MM.1S (cell line): ENCODE results near the gene CARNS1.

ENCODE experiments used
- CTCF ChIP-seq: fragments of 300-600 bp; sonication (generic); IDR thresholded peaks from 2 replicates; pipeline ENCODE4 v1.5.1; 2016; ENCODE audit warnings: antibody characterized with exemption, low read length, mixed read lengths
- EZH2 ChIP-seq: fragments of 300-600 bp; sonication (generic); optimal IDR thresholded peaks from 2 replicates; pipeline ENCODE3; 2017; ENCODE audit warnings: low read depth, mild to moderate bottlenecking, antibody characterized with exemption, low read length, mixed read lengths
- EZH2phosphoT487 ChIP-seq: fragments of 300-600 bp; sonication (generic); IDR thresholded peaks from 2 replicates; pipeline ENCODE4 v1.6.1; 2018; ENCODE audit warnings: antibody characterized with exemption, low read length

DNA sequence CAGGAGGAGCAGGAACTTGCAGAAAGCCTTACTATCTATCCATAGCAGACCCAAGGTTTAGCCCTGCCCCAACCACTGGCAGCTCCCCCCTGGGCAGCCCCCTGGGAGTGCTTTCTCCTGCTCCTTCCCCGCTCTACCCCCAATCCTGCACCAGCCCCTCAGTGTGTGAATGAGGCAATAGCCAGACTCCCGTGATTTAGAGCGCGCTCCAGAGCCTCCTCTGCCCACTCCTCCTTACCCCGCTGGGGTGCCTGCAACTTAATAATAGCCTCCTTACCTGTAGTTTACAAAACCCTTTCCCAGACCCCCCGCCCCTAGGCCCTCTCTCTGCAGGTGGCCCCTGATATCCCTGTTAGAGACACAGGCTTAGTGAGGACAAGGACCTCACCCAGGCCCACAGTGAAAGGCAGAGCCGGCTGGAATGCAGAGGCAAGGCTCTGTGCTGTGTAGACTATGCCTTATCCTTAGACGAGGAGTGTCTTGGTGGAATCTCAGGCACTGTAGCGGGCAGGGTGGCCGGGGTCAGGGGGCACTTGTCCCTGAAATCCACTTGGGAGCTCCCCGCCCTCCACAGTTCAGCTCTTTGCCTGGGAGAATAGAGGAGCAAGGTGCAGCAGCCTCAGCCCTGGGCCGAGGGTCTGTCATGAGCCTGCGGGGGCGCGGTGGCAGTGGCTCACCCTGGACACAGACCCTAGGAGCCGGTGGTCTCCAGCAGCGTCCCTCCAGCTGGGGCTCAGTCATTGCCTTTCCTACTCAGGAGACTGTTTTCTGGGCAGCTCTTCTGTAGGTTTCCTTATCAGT is 4.3 kb upstream of the CARNS1 start:
- TF ChIP-seq CTCF (no peak), EZH2phosphoT487 (no peak), EZH2 (no peak)
